GM12878 (cell line): ENCODE results near the gene GPLD1. TPM values are rescaled to one million over a fixed set of nuclear protein-coding genes. Genes with fewer than 3 reads are reported as not detected.

ENCODE experiments used
- ATF2 ChIP-seq: IDR thresholded peaks from 2 replicates; pipeline ENCODE4 v1.6.1; 2012; ENCODE audit warnings: low read length, inconsistent platforms
- ATF3 ChIP-seq: IDR thresholded peaks from 2 replicates; pipeline ENCODE4 v1.6.1; 2011; ENCODE audit warnings: low read depth, mild to moderate bottlenecking, low read length, moderate library complexity, borderline replicate concordance; ENCODE audit errors: extremely low read depth
- ATF7 ChIP-seq: fragments of 450-650 bp; IDR thresholded peaks from 2 replicates; pipeline ENCODE4 v1.6.1; 2016; ENCODE audit warnings: low read depth, mild to moderate bottlenecking
- BCL11A ChIP-seq: IDR thresholded peaks from 2 replicates; pipeline ENCODE4 v1.6.1; 2011; ENCODE audit warnings: low read depth, low read length
- BRCA1 ChIP-seq: IDR thresholded peaks from 2 replicates; pipeline ENCODE4 v1.6.1; 2011; ENCODE audit warnings: low read depth, low read length, improper control_type of control experiment
- E4F1 ChIP-seq: fragments of 450-650 bp; IDR thresholded peaks from 2 replicates; pipeline ENCODE4 v1.6.1; 2018; ENCODE audit warnings: borderline replicate concordance, mild to moderate bottlenecking; ENCODE audit not compliant: partially characterized antibody
- GABPA ChIP-seq: IDR thresholded peaks from 2 replicates; pipeline ENCODE4 v1.6.1; 2014; ENCODE audit warnings: antibody characterized with exemption, low read depth, mild to moderate bottlenecking, inconsistent platforms
- IRF5 ChIP-seq: fragments of 450-650 bp; IDR thresholded peaks from 2 replicates; pipeline ENCODE4 v1.6.1; 2017; ENCODE audit warnings: borderline replicate concordance
- MEF2B ChIP-seq: fragments of 450-650 bp; IDR thresholded peaks from 2 replicates; pipeline ENCODE4 v1.6.1; 2018; ENCODE audit warnings: mild to moderate bottlenecking, moderate library complexity; ENCODE audit not compliant: partially characterized antibody, poor library complexity, severe bottlenecking
- MLLT1 ChIP-seq: fragments of 450-650 bp; IDR thresholded peaks from 2 replicates; pipeline ENCODE4 v1.6.1; 2016; ENCODE audit warnings: mild to moderate bottlenecking
- NFYA ChIP-seq: IDR thresholded peaks from 2 replicates; pipeline ENCODE4 v1.6.1; 2011; ENCODE audit warnings: low read depth, mild to moderate bottlenecking, low read length, improper control_type of control experiment, borderline replicate concordance
- NR2C1 ChIP-seq: fragments of 450-650 bp; IDR thresholded peaks from 2 replicates; pipeline ENCODE4 v1.6.1; 2017; ENCODE audit warnings: antibody characterized with exemption, mild to moderate bottlenecking, moderate library complexity
- NR2C2 ChIP-seq: IDR thresholded peaks from 2 replicates; pipeline ENCODE4 v1.6.1; 2011; ENCODE audit warnings: borderline replicate concordance, low read depth; ENCODE audit not compliant: control insufficient read depth, insufficient read length
- NR2F1 ChIP-seq: fragments of 450-650 bp; conservative IDR thresholded peaks from 2 replicates; pipeline ENCODE4 v1.6.1; 2017; ENCODE audit warnings: mild to moderate bottlenecking
- RCOR1 ChIP-seq: conservative IDR thresholded peaks from 2 replicates; pipeline ENCODE4 v1.6.1; 2012; ENCODE audit warnings: low read depth, low read length, improper control_type of control experiment
- SMAD5 ChIP-seq: IDR thresholded peaks from 2 replicates; pipeline ENCODE4 v1.6.1; 2016; ENCODE audit warnings: antibody characterized with exemption, low read depth
- SMC3 ChIP-seq: IDR thresholded peaks from 2 replicates; pipeline ENCODE4 v1.6.1; 2011; ENCODE audit warnings: low read length, improper control_type of control experiment, borderline replicate concordance
- ZBTB40 ChIP-seq: fragments of 450-650 bp; IDR thresholded peaks from 2 replicates; pipeline ENCODE4 v1.6.1; 2016; ENCODE audit warnings: mild to moderate bottlenecking, moderate library complexity, borderline replicate concordance
- polyA plus RNA-seq, 11 experiments: library from polyadenylated mRNA; depleted of rRNA in 4 of 11; unstranded in 6 of 11; stranded (reverse) in 5 of 11; fragments of >200 nt; fragmentation: Nextera tagmentation in 4 of 11; fragmentation: Illumina TruSeq in 1 of 11; extraction: Ambion mirVana in 4 of 11; extraction: Trizol in 1 of 11; gene quantifications; 1 replicate in 1 of 11; 2 replicates in 10 of 11; pipeline versions ENCODE4 v1.2.1 to v1.2.3, GENCODE V29; 2011 to 2016; ENCODE audit warnings: inconsistent platforms in 2 of 11, missing spikeins in 2 of 11, low read depth in 1 of 11
- total RNA-seq, 4 experiments: library from RNA; depleted of rRNA in 3 of 4; stranded (reverse); fragments of >200 nt in 3 of 4; fragmentation: Illumina TruSeq in 1 of 4; extraction: Trizol in 1 of 4; gene quantifications; 2 replicates each; pipeline versions ENCODE4 v1.2.1 to v1.2.3, GENCODE V29; 2013 to 2021

GPLD1 gene
- total and polyA plus RNA-seq, 10 of the 15 experiments (the other 5 are each of a cell fraction or from before 2014, with no cell fraction given) = 0.04 to 1.0 (median 0.69) TPM

- TF ChIP-seq MEF2B (peak; percentile 95), NR2C2 (no peak), ATF2 (peak; percentile 50; the same call in 1 of the 2 replicates), BCL11A (0 out of 2 replicates have a peak, but pooled peaks have one; percentile 37), SMC3 (peak; percentile 9; the same call in 1 of the 2 replicates), NR2F1 (0 out of 2 replicates have a peak, but pooled peaks have one; percentile 23), MLLT1 (peak; percentile 65; the same call in 1 of the 2 replicates), ATF7 (peak; percentile 55), IRF5 (no peak), NR2C1 (no peak), ATF3 (no peak), RCOR1 (no peak), SMAD5 (no peak), BRCA1 (no peak), GABPA (no peak), E4F1 (no peak), NFYA (no peak), ZBTB40 (no peak)
These were observed 97.5 kb downstream of the GPLD1 start (continued) for GRCh38 chr6:24391756-24392405.
